ENCODE results near the gene DNPH1.

Gene DNPH1

GRCh38 chr6:43204271-43205105 lies 24.8 kb downstream of the DNPH1 start:
- Histone ChIP-seq H3K79me2 (ENCODE audit: insufficient read depth, low read length) (no peaks in the 10 kb centered on the region), H3K4me3 (ENCODE audit: low read length, poor library complexity, severe bottlenecking) (no peak overlapping the region), H3K27me3 (ENCODE audit: insufficient read depth, low read length, poor library complexity, severe bottlenecking) (no peaks in the 10 kb centered on the region), H3K9me2 (replicated peaks; ENCODE audit: low read depth, low read length) (no peaks in the 10 kb centered on the region), H3K9me3 (ENCODE audit: insufficient read depth, low read depth, low read length) (no peaks in the 10 kb centered on the region), H3K9ac (ENCODE audit: low read depth, low read length, poor library complexity, severe bottlenecking) (no peak overlapping the region), H4K20me1 (ENCODE audit: insufficient read depth, low read length, poor library complexity, severe bottlenecking) (no peaks in the 10 kb centered on the region), H3K4me2 (ENCODE audit: low read depth, low read length, poor library complexity, severe bottlenecking) (no peak overlapping the region), H2AFZ (ENCODE audit: low read length) (no peak overlapping the region), H3K4me1 (ENCODE audit: insufficient read depth, low read length, poor library complexity, severe bottlenecking) (no peaks in the 10 kb centered on the region), H3K36me3 (ENCODE audit: insufficient read depth, low read length) (no peaks in the 10 kb centered on the region), H3F3A (ENCODE audit: low read depth) (no peaks in the 10 kb centered on the region)
- TF ChIP-seq EZH2phosphoT487 (IDR thresholded peaks at IDR 0.05; ENCODE audit: borderline replicate concordance): no peak
- TF ChIP-seq, protein P1, sequence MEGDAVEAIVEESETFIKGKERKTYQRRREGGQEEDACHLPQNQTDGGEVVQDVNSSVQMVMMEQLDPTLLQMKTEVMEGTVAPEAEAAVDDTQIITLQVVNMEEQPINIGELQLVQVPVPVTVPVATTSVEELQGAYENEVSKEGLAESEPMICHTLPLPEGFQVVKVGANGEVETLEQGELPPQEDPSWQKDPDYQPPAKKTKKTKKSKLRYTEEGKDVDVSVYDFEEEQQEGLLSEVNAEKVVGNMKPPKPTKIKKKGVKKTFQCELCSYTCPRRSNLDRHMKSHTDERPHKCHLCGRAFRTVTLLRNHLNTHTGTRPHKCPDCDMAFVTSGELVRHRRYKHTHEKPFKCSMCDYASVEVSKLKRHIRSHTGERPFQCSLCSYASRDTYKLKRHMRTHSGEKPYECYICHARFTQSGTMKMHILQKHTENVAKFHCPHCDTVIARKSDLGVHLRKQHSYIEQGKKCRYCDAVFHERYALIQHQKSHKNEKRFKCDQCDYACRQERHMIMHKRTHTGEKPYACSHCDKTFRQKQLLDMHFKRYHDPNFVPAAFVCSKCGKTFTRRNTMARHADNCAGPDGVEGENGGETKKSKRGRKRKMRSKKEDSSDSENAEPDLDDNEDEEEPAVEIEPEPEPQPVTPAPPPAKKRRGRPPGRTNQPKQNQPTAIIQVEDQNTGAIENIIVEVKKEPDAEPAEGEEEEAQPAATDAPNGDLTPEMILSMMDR (conservative IDR thresholded peaks at IDR 0.05; ENCODE audit: low read length): no peak

DNA sequence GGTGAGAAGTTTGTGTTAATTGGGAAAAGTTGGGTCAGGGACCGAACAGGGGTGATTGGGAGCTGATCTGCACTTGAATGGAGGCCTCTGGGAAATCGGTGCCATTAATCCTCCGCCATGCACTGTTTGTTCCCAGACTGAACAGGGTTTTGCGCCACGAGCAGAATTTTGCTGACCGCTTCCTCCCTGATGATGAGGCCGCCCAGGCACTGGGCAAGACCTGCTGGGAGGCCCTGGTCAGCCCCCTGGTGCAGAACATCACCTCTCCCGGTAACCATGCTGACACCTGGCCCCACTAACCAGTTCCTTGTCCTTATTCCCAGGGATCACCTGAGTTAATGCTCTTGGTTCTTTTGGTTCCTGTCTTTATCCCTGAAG lies 25.6 kb downstream of the DNPH1 start:
- Histone ChIP-seq H3K4me1 (ENCODE audit: insufficient read depth, low read length, poor library complexity, severe bottlenecking) (no peaks in the 10 kb centered on the region), H3K9me3 (ENCODE audit: insufficient read depth, low read depth, low read length) (no peaks in the 10 kb centered on the region), H3K36me3 (ENCODE audit: insufficient read depth, low read length) (no peaks in the 10 kb centered on the region), H3K9me2 (replicated peaks; ENCODE audit: low read depth, low read length) (no peaks in the 10 kb centered on the region), H3K4me3 (ENCODE audit: low read length, poor library complexity, severe bottlenecking) (no peak overlapping the region), H3K79me2 (ENCODE audit: insufficient read depth, low read length) (no peaks in the 10 kb centered on the region), H2AFZ (ENCODE audit: low read length) (no peak overlapping the region), H3K4me2 (ENCODE audit: low read depth, low read length, poor library complexity, severe bottlenecking) (no peak overlapping the region), H3K9ac (ENCODE audit: low read depth, low read length, poor library complexity, severe bottlenecking) (no peak overlapping the region), H3K27me3 (ENCODE audit: insufficient read depth, low read length, poor library complexity, severe bottlenecking) (no peaks in the 10 kb centered on the region), H4K20me1 (ENCODE audit: insufficient read depth, low read length, poor library complexity, severe bottlenecking) (no peaks in the 10 kb centered on the region), H3F3A (ENCODE audit: low read depth) (no peaks in the 10 kb centered on the region)
- TF ChIP-seq, protein P1 (conservative IDR thresholded peaks at IDR 0.05; ENCODE audit: low read length): no peak
- TF ChIP-seq EZH2phosphoT487 (IDR thresholded peaks at IDR 0.05; ENCODE audit: borderline replicate concordance): no peak

GRCh38 chr6:43203029-43203717 lies 26.1 kb downstream of the DNPH1 start:
- no peak overlapping the region for H3K4me3 ChIP-seq (ENCODE audit: low read length, poor library complexity, severe bottlenecking)
- no peaks in the 10 kb centered on the region for H3K9me3 ChIP-seq (ENCODE audit: insufficient read depth, low read depth, low read length)
- no peaks in the 10 kb centered on the region for H3F3A ChIP-seq (ENCODE audit: low read depth)
- no peak overlapping the region for H2AFZ ChIP-seq (ENCODE audit: low read length)
- peaks cover 3% of the 10 kb centered on the region; the same call in 1 of the 2 replicates for H3K36me3 ChIP-seq (ENCODE audit: insufficient read depth, low read length)
- no peaks in the 10 kb centered on the region for H3K4me1 ChIP-seq (ENCODE audit: insufficient read depth, low read length, poor library complexity, severe bottlenecking)
- H4K20me1 ChIP-seq (ENCODE audit: insufficient read depth, low read length, poor library complexity, severe bottlenecking): no peaks in the 10 kb centered on the region
- H3K4me2 ChIP-seq (ENCODE audit: low read depth, low read length, poor library complexity, severe bottlenecking): no peak overlapping the region
- no peak overlapping the region for H3K9ac ChIP-seq (ENCODE audit: low read depth, low read length, poor library complexity, severe bottlenecking)
- no peak for TF ChIP-seq EZH2phosphoT487 (IDR thresholded peaks at IDR 0.05; ENCODE audit: borderline replicate concordance)
- TF ChIP-seq, protein P1 (conservative IDR thresholded peaks at IDR 0.05; ENCODE audit: low read length): no peak
- H3K27me3 ChIP-seq (ENCODE audit: insufficient read depth, low read length, poor library complexity, severe bottlenecking): no peaks in the 10 kb centered on the region
- no peaks in the 10 kb centered on the region for H3K9me2 ChIP-seq (replicated peaks; ENCODE audit: low read depth, low read length)
- H3K79me2 ChIP-seq (ENCODE audit: insufficient read depth, low read length): no peaks in the 10 kb centered on the region
